HEK293 (cell line): ENCODE data around the gene PKLR.

Source experiments
- BCL11A ChIP-seq: fragments of 450-650 bp; formaldehyde crosslinking; IDR thresholded peaks from 2 replicates; pipeline ENCODE4 v1.5.1; 2016; ENCODE audit warnings: low read depth, missing biosample characterization, missing genetic modification characterization
- CTCF ChIP-seq: fragments of 450-650 bp; formaldehyde crosslinking; IDR thresholded peaks from 2 replicates; pipeline ENCODE4 v1.5.1; 2016; ENCODE audit warnings: missing biosample characterization, missing genetic modification characterization
- GFI1B ChIP-seq: fragments of 450-650 bp; formaldehyde crosslinking; IDR thresholded peaks from 2 replicates; pipeline ENCODE4 v1.5.1; 2016; ENCODE audit warnings: missing biosample characterization, missing genetic modification characterization
- GLI2 ChIP-seq: fragments of 450-650 bp; formaldehyde crosslinking; IDR thresholded peaks from 2 replicates; pipeline ENCODE4; 2017; ENCODE audit warnings: missing biosample characterization, missing genetic modification characterization, low read depth, borderline replicate concordance
- HOXC10 ChIP-seq: sonication (generic); formaldehyde crosslinking; IDR thresholded peaks from 2 replicates; pipeline ENCODE4 v1.8.1; 2023; ENCODE audit warnings: mild to moderate bottlenecking, missing genetic modification reagents
- INSM2 ChIP-seq: fragments of 450-650 bp; formaldehyde crosslinking; IDR thresholded peaks from 2 replicates; pipeline ENCODE4 v1.5.1; 2016; ENCODE audit warnings: missing biosample characterization, missing genetic modification characterization
- MYNN ChIP-seq: fragments of 450-650 bp; formaldehyde crosslinking; IDR thresholded peaks from 2 replicates; pipeline ENCODE4 v1.5.1; 2016; ENCODE audit warnings: missing biosample characterization, missing genetic modification characterization, borderline replicate concordance
- PRDM4 ChIP-seq: fragments of 450-650 bp; formaldehyde crosslinking; IDR thresholded peaks from 2 replicates; pipeline ENCODE4 v1.5.1; 2017; ENCODE audit warnings: missing biosample characterization, missing genetic modification characterization
- SP2 ChIP-seq: fragments of 450-650 bp; formaldehyde crosslinking; IDR thresholded peaks from 2 replicates; pipeline ENCODE4 v1.5.1; 2016; ENCODE audit warnings: missing biosample characterization, missing genetic modification characterization
- ZBTB1 ChIP-seq: fragments of 450-650 bp; formaldehyde crosslinking; IDR thresholded peaks from 2 replicates; pipeline ENCODE4 v1.5.1; 2016; ENCODE audit warnings: missing biosample characterization, missing genetic modification characterization
- ZBTB26 ChIP-seq: fragments of 450-650 bp; formaldehyde crosslinking; optimal IDR thresholded peaks from 2 replicates; pipeline ENCODE3; 2016; ENCODE audit warnings: missing biosample characterization, mild to moderate bottlenecking, missing genetic modification characterization
- ZNF112 ChIP-seq: fragments of 450-650 bp; formaldehyde crosslinking; IDR thresholded peaks from 2 replicates; pipeline ENCODE4 v1.5.0; 2017; ENCODE audit warnings: missing biosample characterization, missing genetic modification characterization
- ZNF140 ChIP-seq: fragments of 450-650 bp; formaldehyde crosslinking; IDR thresholded peaks from 2 replicates; pipeline ENCODE4 v1.5.1; 2016; ENCODE audit warnings: missing biosample characterization, missing genetic modification characterization
- ZNF184 ChIP-seq: fragments of 450-650 bp; IDR thresholded peaks from 2 replicates; pipeline ENCODE4 v1.5.1; 2018; ENCODE audit warnings: missing biosample characterization, mild to moderate bottlenecking, missing genetic modification characterization
- ZNF211 ChIP-seq: fragments of 450-650 bp; formaldehyde crosslinking; IDR thresholded peaks from 2 replicates; pipeline ENCODE4 v1.5.1; 2016; ENCODE audit warnings: low read depth, missing biosample characterization, missing genetic modification characterization
- ZNF221 ChIP-seq: fragments of 450-650 bp; formaldehyde crosslinking; IDR thresholded peaks from 2 replicates; pipeline ENCODE4 v1.5.1; 2017; ENCODE audit warnings: missing biosample characterization, missing genetic modification characterization, borderline replicate concordance
- ZNF274 ChIP-seq, 2 experiments: fragments of 200-500 bp in 1 of 2; fragments of 450-650 bp in 1 of 2; sonication (Bioruptor generic) in 1 of 2; formaldehyde crosslinking in 1 of 2; IDR thresholded peaks; 2 replicates each; pipeline versions ENCODE4 v1.5.1 to v1.6.1; 2014 to 2016; ENCODE audit warnings: borderline replicate concordance in 1 of 2, inconsistent platforms in 1 of 2, low read length in 1 of 2, missing biosample characterization in 1 of 2, missing genetic modification characterization in 1 of 2
- ZNF292 ChIP-seq: fragments of 450-650 bp; formaldehyde crosslinking; IDR thresholded peaks from 2 replicates; pipeline ENCODE4 v1.5.1; 2016; ENCODE audit warnings: low read depth, missing biosample characterization, missing genetic modification characterization, borderline replicate concordance
- ZNF302 ChIP-seq: fragments of 450-650 bp; formaldehyde crosslinking; IDR thresholded peaks from 2 replicates; pipeline ENCODE4 v1.5.1; 2016; ENCODE audit warnings: missing biosample characterization, missing genetic modification characterization, low read depth
- ZNF391 ChIP-seq: fragments of 450-650 bp; formaldehyde crosslinking; IDR thresholded peaks from 2 replicates; pipeline ENCODE4 v1.5.1; 2016; ENCODE audit warnings: low read depth, missing biosample characterization, missing genetic modification characterization, borderline replicate concordance
- ZNF433 ChIP-seq: fragments of 450-650 bp; formaldehyde crosslinking; IDR thresholded peaks from 2 replicates; pipeline ENCODE4 v1.5.1; 2016; ENCODE audit warnings: missing biosample characterization, missing genetic modification characterization, low read depth
- ZNF449 ChIP-seq: fragments of 450-650 bp; formaldehyde crosslinking; IDR thresholded peaks from 2 replicates; pipeline ENCODE4 v1.5.1; 2017; ENCODE audit warnings: missing biosample characterization, mild to moderate bottlenecking, missing genetic modification characterization, moderate library complexity
- ZNF48 ChIP-seq: fragments of 450-650 bp; formaldehyde crosslinking; IDR thresholded peaks from 2 replicates; pipeline ENCODE4 v1.5.1; 2016; ENCODE audit warnings: missing biosample characterization, missing genetic modification characterization
- ZNF488 ChIP-seq: fragments of 450-650 bp; formaldehyde crosslinking; IDR thresholded peaks from 2 replicates; pipeline ENCODE4 v1.5.1; 2016; ENCODE audit warnings: missing biosample characterization, missing genetic modification characterization
- ZNF513 ChIP-seq: fragments of 450-650 bp; IDR thresholded peaks from 2 replicates; pipeline ENCODE4 v1.5.1; 2018; ENCODE audit warnings: missing biosample characterization, missing genetic modification characterization
- ZNF658 ChIP-seq: fragments of 450-650 bp; formaldehyde crosslinking; IDR thresholded peaks from 2 replicates; pipeline ENCODE4; 2016; ENCODE audit warnings: missing biosample characterization, missing genetic modification characterization
- ZNF837 ChIP-seq: fragments of 450-650 bp; formaldehyde crosslinking; IDR thresholded peaks from 2 replicates; pipeline ENCODE4 v1.5.1; 2016; ENCODE audit warnings: missing biosample characterization, missing genetic modification characterization
- ZSCAN30 ChIP-seq: fragments of 450-650 bp; IDR thresholded peaks from 2 replicates; pipeline ENCODE4 v1.5.1; 2018; ENCODE audit warnings: missing biosample characterization, mild to moderate bottlenecking, missing genetic modification characterization, moderate library complexity

PKLR gene

GRCh38 chr1:155322953-155323728 is 21.9 kb upstream of the PKLR start (continued):
- no peak for TF ChIP-seq ZNF292 (tag by site-specific recombination)
- TF ChIP-seq ZNF221 (tag by site-specific recombination) = no peak
- no peak; the same call in 1 of the 2 replicates for TF ChIP-seq INSM2 (tag by site-specific recombination)
- TF ChIP-seq ZNF112 (tag by site-specific recombination) = no peak
- TF ChIP-seq ZNF184 (tag by site-specific recombination) = no peak
- TF ChIP-seq ZSCAN30 (tag by site-specific recombination) = peak; percentile 94
- TF ChIP-seq ZNF513 (tag by site-specific recombination) = no peak
- TF ChIP-seq ZNF658 (tag by site-specific recombination) = no peak
- TF ChIP-seq ZNF211 (tag by site-specific recombination) = no peak
- TF ChIP-seq ZNF433 (tag by site-specific recombination) = no peak
- TF ChIP-seq ZNF140 (tag by site-specific recombination) = no peak
- peak; percentile 97 for TF ChIP-seq CTCF (tag by site-specific recombination)
- TF ChIP-seq BCL11A = peak; percentile 74
- no peak for TF ChIP-seq GFI1B
- TF ChIP-seq SP2 (tag by site-specific recombination) = peak; percentile 95
- TF ChIP-seq ZNF449 = no peak; the same call in 1 of the 2 replicates
- TF ChIP-seq ZBTB1 = no peak
- no peak for TF ChIP-seq ZNF302 (tag by site-specific recombination)
- no peak for TF ChIP-seq ZNF274 (IDR thresholded peaks at IDR 0.05; ENCODE audit: low read length)
- TF ChIP-seq ZNF274 (tag by site-specific recombination; IDR thresholded peaks at IDR 0.05; ENCODE audit: borderline replicate concordance) = no peak
- peak; percentile 78; the same call in 1 of the 2 replicates for TF ChIP-seq ZNF391 (tag by site-specific recombination)
- no peak for TF ChIP-seq GLI2
- no peak for TF ChIP-seq ZNF488
- TF ChIP-seq HOXC10 (CRISPR knock-in tag) = no peak
- no peak for TF ChIP-seq ZNF48 (tag by site-specific recombination)
- TF ChIP-seq ZNF837 = no peak
- TF ChIP-seq PRDM4 = no peak
- TF ChIP-seq MYNN = no peak
- TF ChIP-seq ZBTB26 (tag by site-specific recombination) = peak; percentile 47
